HG02943 (cell line): ENCODE results near the gene KRT15.

Source experiments
- ATAC-seq: cut with Tn5 transposase; IDR thresholded peaks from one replicate; pipeline ENCODE4 v1.9.1; 2021; ENCODE audit warnings: mild to moderate bottlenecking, low read depth, moderate library complexity; ENCODE audit not compliant: unreplicated experiment

Gene KRT15

GRCh38 chr17:41518789-41519449, at the start of gene KRT15:
Gene KRT15, minus strand, starts transcription at chr17:41518890. Its CDS starts 63 bp downstream, at chr17:41518827.
- ATAC-seq, result no peak

DNA sequence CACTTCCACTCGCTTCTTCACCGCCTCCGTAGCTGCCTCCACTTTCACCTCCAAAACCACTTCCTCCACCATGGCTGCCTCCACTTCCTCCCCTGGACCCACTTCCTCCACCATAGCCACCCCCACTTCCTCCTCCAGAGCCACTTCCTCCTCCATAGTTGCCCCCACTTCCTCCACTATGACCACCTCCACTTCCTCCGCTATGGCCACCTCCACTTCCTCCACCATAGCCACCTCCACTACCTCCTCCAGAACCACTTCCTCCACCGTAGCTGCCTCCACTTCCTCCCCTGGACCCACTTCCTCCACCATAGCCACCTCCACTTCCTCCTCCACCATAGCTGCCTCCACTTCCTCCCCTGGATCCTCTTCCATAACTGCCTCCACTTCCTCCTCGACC, 48.6 kb upstream of the KRT15 start:
- ATAC-seq, result no peak

GRCh38 chr17:41565338-41565737, 46.6 kb upstream of the KRT15 start:
- no peak for ATAC-seq

DNA sequence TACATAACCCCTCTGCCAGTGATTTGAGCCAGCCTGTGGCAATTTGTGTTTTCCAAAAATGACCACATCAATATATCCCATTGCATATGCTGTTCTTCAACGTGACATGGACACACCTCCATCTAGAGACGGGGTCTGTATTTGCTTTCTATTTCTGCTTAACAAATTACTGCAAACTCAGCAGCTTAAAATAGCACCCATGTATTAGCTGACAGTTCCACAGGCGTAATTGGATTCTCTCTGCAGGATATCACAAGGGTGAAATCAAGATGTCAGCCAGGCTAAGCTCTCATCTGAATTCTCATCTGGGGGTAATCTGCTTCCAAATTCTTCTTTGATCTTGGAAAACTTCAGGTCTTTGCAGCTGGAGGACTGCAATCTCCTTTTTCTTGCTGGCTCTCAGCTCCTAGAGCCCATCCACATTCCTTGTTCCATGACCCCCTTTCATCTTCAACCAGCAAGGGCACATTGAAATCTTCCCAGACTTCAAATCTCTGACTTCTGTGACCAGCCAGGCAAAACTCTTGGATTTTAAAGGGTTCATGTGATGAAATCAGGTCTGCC, 45.0 kb upstream of the KRT15 start:
- ATAC-seq, result no peak

GRCh38 chr17:41561554-41561953, 42.9 kb upstream of the KRT15 start:
- ATAC-seq, result no peak

DNA sequence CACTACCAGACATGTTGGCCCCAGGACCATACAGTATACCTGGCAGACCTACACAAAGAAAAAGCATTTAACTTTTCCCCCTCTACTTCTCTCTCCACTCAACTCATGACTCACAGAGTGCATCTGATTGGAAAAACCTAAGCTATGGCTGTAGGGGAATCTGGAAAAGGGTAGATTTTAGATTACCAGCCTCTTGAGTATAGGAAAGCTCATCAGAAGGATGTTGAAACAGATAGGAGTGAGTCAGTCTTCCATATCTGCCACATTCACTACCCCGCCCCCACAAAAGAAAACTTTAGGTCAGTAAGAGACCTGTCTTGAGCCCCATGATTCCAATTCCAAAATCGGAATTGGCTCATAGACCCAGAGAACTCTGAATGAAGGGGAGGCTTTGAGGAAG, 40.9 kb upstream of the KRT15 start:
- ATAC-seq, result no peak

GRCh38 chr17:41556931-41557330, 38.2 kb upstream of the KRT15 start:
- no peak for ATAC-seq

DNA sequence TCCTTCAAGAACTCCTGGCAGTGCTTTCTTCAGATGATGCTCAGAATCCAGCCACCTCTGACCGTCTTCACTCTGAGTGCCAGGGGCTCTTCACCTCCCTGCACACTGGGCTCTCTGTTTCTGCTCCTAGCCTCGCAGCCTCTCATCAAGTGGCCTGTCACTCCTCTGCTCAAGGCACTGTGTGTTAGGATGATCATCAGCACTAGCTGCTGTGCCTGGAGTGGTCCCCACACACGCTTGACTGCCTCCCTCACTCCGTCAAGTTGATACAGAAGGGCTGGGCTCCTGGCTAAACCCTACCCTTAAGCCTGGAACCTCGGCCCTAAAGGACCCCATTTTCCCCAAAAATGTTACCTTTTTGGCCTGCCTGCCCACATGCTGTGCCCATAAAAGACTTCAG, 37.6 kb upstream of the KRT15 start:
- no peak for ATAC-seq

DNA sequence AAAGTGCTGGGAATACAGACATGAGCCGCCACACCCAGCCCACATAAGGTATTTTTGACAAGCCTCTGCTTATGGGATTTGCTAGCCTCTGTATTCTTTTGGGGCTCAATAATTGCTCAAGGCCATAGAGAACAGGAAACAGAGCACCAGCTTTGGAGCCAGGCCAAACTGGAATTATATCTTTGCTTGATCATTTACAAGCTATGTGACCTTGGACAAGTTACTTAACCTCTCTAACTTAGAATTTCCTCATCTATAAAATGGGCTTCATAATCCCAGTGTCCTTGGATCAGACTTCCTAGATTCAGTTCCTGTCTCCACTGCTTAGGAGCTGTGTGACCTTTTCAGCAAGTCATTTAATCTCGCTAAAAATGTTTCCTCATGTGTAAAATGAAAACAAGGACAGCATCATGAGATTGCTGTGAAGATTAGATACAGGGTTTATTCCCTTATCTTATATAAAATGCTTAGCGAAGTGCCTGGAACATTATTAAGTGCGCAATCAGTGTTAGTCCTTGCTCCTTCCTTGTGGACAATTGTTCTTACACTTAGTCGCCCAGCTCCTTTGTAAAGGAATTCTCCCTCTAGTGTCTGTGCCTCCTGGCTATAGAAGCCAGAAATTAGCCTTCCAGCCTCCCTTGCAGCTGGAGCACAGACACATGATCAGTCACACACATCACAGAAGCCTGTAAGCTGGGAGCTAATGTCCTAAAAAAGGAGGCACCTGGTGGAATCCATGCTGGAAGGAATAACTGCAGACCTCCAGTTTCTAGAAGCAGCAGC, 36.6 kb upstream of the KRT15 start:
- no peak for ATAC-seq

DNA sequence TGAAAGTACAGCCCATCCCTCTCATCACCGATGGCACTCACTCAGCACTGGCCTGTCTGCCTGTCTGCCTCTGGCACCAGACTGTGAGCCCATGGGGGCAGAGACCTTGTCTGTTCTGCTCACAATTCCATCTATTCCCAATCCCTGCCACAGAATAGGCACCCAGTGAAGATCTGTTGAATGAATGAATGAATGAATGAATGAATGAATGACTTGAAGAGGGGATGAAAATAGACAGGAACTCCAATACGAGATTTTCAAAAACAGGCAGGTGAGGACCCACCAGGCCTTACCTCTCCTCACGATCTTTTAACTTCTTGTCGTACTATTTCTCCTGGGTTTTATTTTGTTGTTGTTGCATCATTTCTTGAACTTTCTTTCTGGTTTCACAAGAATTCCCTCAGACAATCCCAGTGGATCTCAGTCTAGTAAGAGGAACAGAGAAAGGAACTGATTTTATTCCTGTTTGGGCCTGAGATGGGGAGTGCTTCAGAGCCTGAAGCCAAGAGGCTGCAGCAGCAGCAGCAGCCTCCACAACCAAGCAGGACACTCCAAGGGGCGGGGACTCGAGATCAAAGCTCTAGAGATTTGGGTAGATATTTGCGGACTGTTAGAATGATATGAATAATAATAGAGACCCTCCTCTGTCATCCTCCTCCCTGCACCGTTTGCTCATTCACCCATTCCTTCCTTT, 35.4 kb upstream of the KRT15 start:
- ATAC-seq, result no peak

GRCh38 chr17:41553176-41553575, 34.5 kb upstream of the KRT15 start:
- no peak for ATAC-seq

DNA sequence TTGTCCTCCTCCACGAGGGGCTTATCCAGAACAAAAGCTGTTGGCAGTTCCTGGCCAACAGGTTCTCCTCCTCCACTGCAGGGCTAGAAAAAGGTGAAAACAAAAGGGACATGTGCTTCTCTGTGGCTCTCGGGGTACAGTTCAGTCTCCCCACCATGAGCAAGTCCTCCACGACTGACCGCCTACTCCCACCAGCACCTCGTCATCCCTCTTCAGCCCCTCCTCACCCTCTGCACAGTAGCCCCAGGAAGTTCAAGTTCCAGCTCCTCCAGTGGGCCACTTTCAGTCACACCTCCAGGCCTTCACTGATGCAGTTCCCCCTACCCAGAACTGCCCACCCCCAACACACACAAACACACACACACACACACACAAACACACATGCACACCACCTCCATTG, 33.8 kb upstream of the KRT15 start:
- no peak for ATAC-seq

DNA sequence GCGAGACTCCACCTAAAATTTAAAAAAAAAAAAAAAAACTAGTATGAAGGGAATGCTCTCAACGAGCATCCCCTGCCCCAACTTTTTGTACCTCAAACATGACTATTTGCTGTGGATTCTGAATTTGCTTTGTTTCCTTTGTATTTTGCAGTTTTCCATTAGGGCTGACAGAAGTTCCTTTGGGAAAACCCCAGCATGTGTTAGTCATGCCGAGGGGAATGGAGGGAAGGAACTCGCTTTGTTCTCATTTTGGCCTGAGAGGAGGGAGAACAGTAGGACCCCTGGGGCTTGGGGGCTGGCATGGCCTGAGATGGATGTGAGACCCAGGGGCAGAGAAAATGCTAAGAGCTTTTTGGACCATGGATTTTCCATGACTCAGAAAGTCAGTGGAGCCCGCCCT, 32.7 kb upstream of the KRT15 start:
- no peak for ATAC-seq

- ATAC-seq, result no peak
These were observed 30.9 kb upstream of the KRT15 start for GRCh38 chr17:41549596-41550039.

DNA sequence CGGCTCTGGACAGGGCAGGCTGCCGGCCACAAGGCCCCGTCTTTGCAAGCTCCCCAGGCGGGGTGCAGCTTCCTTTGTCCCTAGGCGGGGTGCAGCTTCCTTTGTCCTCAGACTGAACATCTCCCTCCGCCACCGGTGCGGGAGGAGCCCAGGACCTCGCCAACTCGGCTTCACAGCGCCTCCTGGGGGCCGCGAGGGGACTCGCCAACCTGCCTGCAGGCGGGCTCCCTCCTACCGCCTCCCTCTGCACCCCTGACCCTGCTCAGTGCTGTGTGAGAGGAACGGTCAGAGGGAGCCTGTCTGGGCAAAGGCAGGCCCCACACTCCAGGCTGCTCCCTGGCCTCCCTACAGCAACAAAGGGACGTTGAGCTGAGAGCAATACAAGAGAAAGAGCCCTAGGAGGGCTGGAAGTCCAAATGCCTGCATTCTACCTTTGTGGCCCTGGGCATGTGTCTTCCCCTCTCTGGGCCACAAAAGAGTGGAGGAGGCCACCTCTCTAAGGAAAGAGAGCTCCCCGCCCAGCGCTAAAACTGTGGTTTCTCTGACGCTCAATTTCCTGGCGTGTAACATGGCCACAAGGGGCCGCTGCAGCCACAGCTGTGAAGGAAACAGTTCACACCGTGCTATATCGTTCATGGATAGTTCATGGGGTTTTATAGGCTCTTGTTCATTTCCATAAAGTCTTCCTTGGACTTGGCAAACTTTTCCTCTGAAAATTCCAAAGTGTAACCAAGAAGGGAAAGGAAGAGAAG, 30.3 kb upstream of the KRT15 start:
- no peak for ATAC-seq

GRCh38 chr17:41547921-41548843, 29.5 kb upstream of the KRT15 start:
- no peak for ATAC-seq

- no peak for ATAC-seq
These were observed 28.7 kb upstream of the KRT15 start for GRCh38 chr17:41547378-41547841.

GRCh38 chr17:41546819-41547218, 28.1 kb upstream of the KRT15 start:
- no peak for ATAC-seq

DNA sequence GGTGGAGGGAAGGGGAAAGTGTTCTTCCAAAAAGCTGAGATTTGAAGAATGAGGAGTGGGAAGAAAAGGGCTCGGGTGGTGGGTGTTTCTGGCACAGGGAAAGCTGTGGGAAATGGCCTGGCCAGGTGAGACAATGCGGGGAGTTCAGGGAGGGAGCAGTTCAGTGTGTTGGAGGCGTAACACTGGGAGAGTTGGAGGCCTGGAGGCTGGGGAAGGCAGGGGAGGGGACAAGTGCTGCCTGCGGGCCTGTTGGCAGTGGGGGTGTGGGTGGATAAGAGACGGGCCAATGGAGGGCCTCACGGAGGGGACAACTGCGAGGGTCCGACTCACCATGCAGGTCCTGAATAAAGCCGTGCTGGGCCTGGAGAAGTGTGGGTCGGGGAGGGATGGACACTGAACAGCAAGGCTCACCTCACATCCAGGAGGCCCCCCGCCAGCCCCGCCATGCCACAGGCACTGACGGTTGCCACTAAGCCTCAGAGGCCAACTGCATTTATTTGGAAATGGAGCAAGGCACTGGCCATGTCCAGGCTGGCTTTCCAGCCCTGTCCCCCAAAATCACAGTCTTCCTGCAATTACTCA, 27.2 kb upstream of the KRT15 start:
- ATAC-seq, result no peak
